Thymus (tissue), 11 donors: ENCODE results near the gene MGST3. TPM values are rescaled to one million over a fixed set of nuclear protein-coding genes. Genes with fewer than 3 reads are reported as not detected.
"Not testable (repeated sequence)": the region's sequence is repeated elsewhere in the genome, so short reads cannot be mapped to it uniquely, and the experiment has no call there.

Experiments
- DNase-seq, 9 donors: peaks; one replicate each; pipeline ENCODE4 v3.0.0-alpha.2; 2013; ENCODE audit warnings: low spot score in 9 of 9, low read depth in 6 of 9, missing footprints in 1 of 9
- H3K27ac ChIP-seq, 2 donors: one replicate each; pipeline ENCODE4 v1.5.1; 2013; ENCODE audit warnings: control low read depth in 1 of 2, low read depth in 1 of 2, low read length in 1 of 2, mild to moderate bottlenecking in 1 of 2, moderate library complexity in 1 of 2
- H3K27me3 ChIP-seq, 2 donors: one replicate each; pipeline ENCODE4 v1.5.1; 2013; ENCODE audit warnings: low read length in 1 of 2; ENCODE audit not compliant: control insufficient read depth in 2 of 2, insufficient read depth in 1 of 2
- H3K36me3 ChIP-seq, 2 donors: one replicate each; pipeline ENCODE4 v1.5.1; 2013; ENCODE audit warnings: low read length in 1 of 2, mild to moderate bottlenecking in 1 of 2, moderate library complexity in 1 of 2; ENCODE audit not compliant: control insufficient read depth in 2 of 2, insufficient read depth in 2 of 2
- H3K4me1 ChIP-seq, 2 donors: one replicate each; pipeline ENCODE4 v1.5.1; 2013; ENCODE audit warnings: low read length in 2 of 2; ENCODE audit not compliant: control insufficient read depth in 2 of 2, insufficient read depth in 2 of 2
- H3K4me3 ChIP-seq, 2 donors: one replicate each; pipeline ENCODE4 v1.5.1; 2013; ENCODE audit warnings: low read length in 2 of 2, control low read depth in 1 of 2, mild to moderate bottlenecking in 1 of 2
- H3K9me3 ChIP-seq, 2 donors: one replicate each; pipeline ENCODE4 v1.5.1; 2013; ENCODE audit warnings: low read length in 1 of 2, mild to moderate bottlenecking in 1 of 2; ENCODE audit not compliant: control insufficient read depth in 2 of 2, insufficient read depth in 1 of 2
- WGBS: extraction: QIAGEN DNeasy Blood & Tissue Kit; methylation state at CpG from one replicate; pipeline ENCODE4 v1.1.7; 2013; 5-methylcytosine and 5-hydroxymethylcytosine counted together
- polyA plus RNA-seq: library from polyadenylated mRNA; stranded (reverse); fragments of 200-250 nt; gene quantifications from one replicate; pipeline ENCODE4 v1.2.3, GENCODE V29; 2013
- total RNA-seq: library from RNA; stranded (reverse); fragments of 120-200 nt; gene quantifications from one replicate; pipeline ENCODE4 v1.2.4, GENCODE V29; 2013
- donor health status: healthy.

Gene MGST3
- total and polyA plus RNA-seq, 2 donors = 52.7 to 107 TPM

- H3K9me3 ChIP-seq = no peaks in the 10 kb centered on the region
- peak in 1 of 9 donors; percentile 6 for DNase-seq
- H3K36me3 ChIP-seq = no peaks in the 10 kb centered on the region
- H3K4me1 ChIP-seq = peaks cover 3 to 16% of the 10 kb centered on the region in 2 donors
- 47% methylated on average over 3 of the region's 3 CpGs for WGBS
- H3K4me3 ChIP-seq = peak overlapping the region; percentile 43 to 46
- peaks cover 10 to 38% of the 10 kb centered on the region in 2 donors for H3K27me3 ChIP-seq
- no peak overlapping the region for H3K27ac ChIP-seq
Observed at GRCh38 chr1:165598676-165599059, 32.4 kb upstream of the MGST3 start.

- Histone ChIP-seq H3K27ac (no peak overlapping the region), H3K36me3 (no peaks in the 10 kb centered on the region), H3K4me1 (peaks cover 3 to 16% of the 10 kb centered on the region in 2 donors), H3K27me3 (peaks cover 0 to 27% of the 10 kb centered on the region in 2 donors), H3K9me3 (no peaks in the 10 kb centered on the region), H3K4me3 (no peak overlapping the region)
- WGBS = 79% methylated on average over 4 of the region's 4 CpGs
- no peak for DNase-seq
Observed at GRCh38 chr1:165600793-165601192, 30.2 kb upstream of the MGST3 start.

- 98% methylated on average over 2 of the region's 2 CpGs for WGBS
- Histone ChIP-seq H3K9me3 (no peaks in the 10 kb centered on the region), H3K27ac (no peak overlapping the region), H3K36me3 (no peaks in the 10 kb centered on the region), H3K27me3 (peaks cover 0 to 4% of the 10 kb centered on the region in 2 donors), H3K4me1 (no peaks in the 10 kb centered on the region), H3K4me3 (no peak overlapping the region)
- DNase-seq = no peak
Observed at GRCh38 chr1:165603810-165604209, 27.2 kb upstream of the MGST3 start.

GRCh38 chr1:165605246-165605645 lies 25.8 kb upstream of the MGST3 start:
- Histone ChIP-seq H3K4me1 (no peaks in the 10 kb centered on the region), H3K4me3 (no peak overlapping the region), H3K36me3 (no peaks in the 10 kb centered on the region), H3K27ac (no peak overlapping the region), H3K9me3 (no peaks in the 10 kb centered on the region), H3K27me3 (peaks cover 0 to 4% of the 10 kb centered on the region in 2 donors)
- 84% methylated on average over 4 of the region's 4 CpGs for WGBS
- no peak for DNase-seq

- not testable (repeated sequence) for H3K27ac ChIP-seq, H3K27me3 ChIP-seq, H3K36me3 ChIP-seq, H3K4me3 ChIP-seq, H3K9me3 ChIP-seq, H3K4me1 ChIP-seq, DNase-seq
- 87% methylated on average over 12 of the region's 12 CpGs for WGBS
Observed at GRCh38 chr1:165606676-165607075, 24.4 kb upstream of the MGST3 start.

- no peak for DNase-seq
- H3K27me3 ChIP-seq = no peaks in the 10 kb centered on the region
- no peaks in the 10 kb centered on the region for H3K36me3 ChIP-seq
- H3K27ac ChIP-seq = no peak overlapping the region
- no peaks in the 10 kb centered on the region for H3K4me1 ChIP-seq
- H3K4me3 ChIP-seq = no peak overlapping the region
- WGBS = 27% methylated on average over 1 of the region's 1 CpG
- no peaks in the 10 kb centered on the region for H3K9me3 ChIP-seq
Observed at GRCh38 chr1:165610866-165611265, 20.2 kb upstream of the MGST3 start.

- no peaks in the 10 kb centered on the region for H3K36me3 ChIP-seq
- H3K4me3 ChIP-seq = no peak overlapping the region
- 97% methylated on average over 3 of the region's 3 CpGs for WGBS
- H3K27me3 ChIP-seq = peaks cover 0 to under 1% of the 10 kb centered on the region in 2 donors
- no peak overlapping the region for H3K27ac ChIP-seq
- no peaks in the 10 kb centered on the region for H3K9me3 ChIP-seq
- DNase-seq = no peak
- no peaks in the 10 kb centered on the region for H3K4me1 ChIP-seq
Observed at GRCh38 chr1:165612062-165612461, 19.0 kb upstream of the MGST3 start.

- no peaks in the 10 kb centered on the region for H3K4me1 ChIP-seq
- no peak for DNase-seq
- H3K27me3 ChIP-seq = peaks cover 0 to 2% of the 10 kb centered on the region in 2 donors
- no peak overlapping the region for H3K4me3 ChIP-seq
- no peaks in the 10 kb centered on the region for H3K36me3 ChIP-seq
- H3K27ac ChIP-seq = no peak overlapping the region
- 95% methylated on average over 1 of the region's 1 CpG for WGBS
- no peaks in the 10 kb centered on the region for H3K9me3 ChIP-seq
Observed at GRCh38 chr1:165616054-165616612, 14.9 kb upstream of the MGST3 start.

- no peak overlapping the region for H3K27ac ChIP-seq
- no peaks in the 10 kb centered on the region for H3K9me3 ChIP-seq
- 95% methylated on average over 8 of the region's 8 CpGs for WGBS
- peaks cover 0 to 2% of the 10 kb centered on the region in 2 donors for H3K27me3 ChIP-seq
- no peak for DNase-seq
- no peaks in the 10 kb centered on the region for H3K4me1 ChIP-seq
- no peaks in the 10 kb centered on the region for H3K36me3 ChIP-seq
- no peak overlapping the region for H3K4me3 ChIP-seq
Observed at GRCh38 chr1:165616987-165617546, 14.0 kb upstream of the MGST3 start.
